ENCODE measurements around the gene DCST2. TPM values are rescaled to one million over a fixed set of nuclear protein-coding genes. Genes with fewer than 3 reads are reported as not detected.

DCST2 gene
- total and polyA plus RNA-seq, 9 of the 15 experiments (the other 6 are each of a cell fraction or from before 2014, with no cell fraction given) = 0.09 to 0.49 (median 0.11) TPM; not detected in 3

DNA sequence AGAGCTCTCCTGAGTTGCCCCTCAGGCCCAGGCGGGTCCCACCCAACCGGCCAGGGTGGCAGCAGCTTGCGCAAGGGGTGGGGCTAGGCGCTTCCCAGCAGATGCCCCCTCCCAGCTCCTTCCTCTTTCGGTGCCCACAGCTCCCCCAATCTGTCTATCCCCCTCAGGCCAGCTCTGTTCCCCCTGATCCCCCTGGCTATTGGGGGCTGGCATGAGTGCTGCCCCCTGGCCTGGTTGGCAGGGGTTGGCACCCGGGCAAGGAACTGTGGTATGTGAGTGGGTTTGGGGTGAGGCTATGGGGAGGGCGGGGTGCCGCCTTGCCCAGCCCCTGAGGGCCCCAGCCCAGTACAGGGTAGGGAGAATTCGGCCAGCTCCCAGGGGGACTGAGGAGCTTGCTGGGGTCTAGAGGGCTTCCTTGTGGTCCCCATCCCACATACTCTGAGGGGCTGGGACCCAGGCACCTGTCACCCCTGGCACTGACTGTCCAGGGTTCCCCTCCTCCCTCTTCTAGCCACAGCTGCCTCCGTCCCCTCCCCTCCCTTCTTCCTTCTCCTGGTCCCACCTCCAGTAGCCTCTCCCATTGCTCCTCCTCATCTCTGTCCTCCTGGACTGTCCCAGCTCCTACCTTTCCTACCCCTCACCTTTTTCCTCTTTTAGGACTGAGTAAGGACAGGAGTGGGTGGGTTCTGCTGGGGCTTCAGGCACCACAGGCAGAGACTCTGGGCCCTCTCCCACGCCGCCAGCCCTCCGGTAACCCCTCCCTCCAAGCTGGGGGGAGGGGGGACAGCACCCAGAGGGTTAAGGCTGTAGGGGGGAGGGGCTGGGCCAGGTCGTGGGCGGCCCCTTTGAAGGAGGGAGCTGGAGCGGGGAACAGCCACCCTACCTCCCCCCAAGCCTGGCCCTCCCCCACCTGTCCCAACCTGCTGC is 25.3 kb downstream of the DCST2 start (continued):
- TF ChIP-seq, protein P1, sequence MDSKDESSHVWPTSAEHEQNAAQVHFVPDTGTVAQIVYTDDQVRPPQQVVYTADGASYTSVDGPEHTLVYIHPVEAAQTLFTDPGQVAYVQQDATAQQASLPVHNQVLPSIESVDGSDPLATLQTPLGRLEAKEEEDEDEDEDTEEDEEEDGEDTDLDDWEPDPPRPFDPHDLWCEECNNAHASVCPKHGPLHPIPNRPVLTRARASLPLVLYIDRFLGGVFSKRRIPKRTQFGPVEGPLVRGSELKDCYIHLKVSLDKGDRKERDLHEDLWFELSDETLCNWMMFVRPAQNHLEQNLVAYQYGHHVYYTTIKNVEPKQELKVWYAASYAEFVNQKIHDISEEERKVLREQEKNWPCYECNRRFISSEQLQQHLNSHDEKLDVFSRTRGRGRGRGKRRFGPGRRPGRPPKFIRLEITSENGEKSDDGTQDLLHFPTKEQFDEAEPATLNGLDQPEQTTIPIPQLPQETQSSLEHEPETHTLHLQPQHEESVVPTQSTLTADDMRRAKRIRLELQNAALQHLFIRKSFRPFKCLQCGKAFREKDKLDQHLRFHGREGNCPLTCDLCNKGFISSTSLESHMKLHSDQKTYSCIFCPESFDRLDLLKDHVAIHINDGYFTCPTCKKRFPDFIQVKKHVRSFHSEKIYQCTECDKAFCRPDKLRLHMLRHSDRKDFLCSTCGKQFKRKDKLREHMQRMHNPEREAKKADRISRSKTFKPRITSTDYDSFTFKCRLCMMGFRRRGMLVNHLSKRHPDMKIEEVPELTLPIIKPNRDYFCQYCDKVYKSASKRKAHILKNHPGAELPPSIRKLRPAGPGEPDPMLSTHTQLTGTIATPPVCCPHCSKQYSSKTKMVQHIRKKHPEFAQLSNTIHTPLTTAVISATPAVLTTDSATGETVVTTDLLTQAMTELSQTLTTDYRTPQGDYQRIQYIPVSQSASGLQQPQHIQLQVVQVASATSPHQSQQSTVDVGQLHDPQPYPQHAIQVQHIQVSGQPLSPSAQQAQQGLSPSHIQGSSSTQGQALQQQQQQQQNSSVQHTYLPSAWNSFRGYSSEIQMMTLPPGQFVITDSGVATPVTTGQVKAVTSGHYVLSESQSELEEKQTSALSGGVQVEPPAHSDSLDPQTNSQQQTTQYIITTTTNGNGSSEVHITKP (IDR thresholded peaks at IDR 0.05; ENCODE audit: partially characterized antibody) = peak; percentile 13
- TF ChIP-seq SIX5 (IDR thresholded peaks at IDR 0.05; ENCODE audit: borderline replicate concordance in 1 of 2, insufficient read depth in 1 of 2, low read depth in 1 of 2, low read length in 2 of 2) = no peak
- TF ChIP-seq CBFA2T3 (IDR thresholded peaks at IDR 0.05) = 0 out of 2 replicates have a peak, but pooled peaks have one; percentile 8
- no peak for TF ChIP-seq XRCC5 (IDR thresholded peaks at IDR 0.05; ENCODE audit: low read depth, low read length)
- no peak for TF ChIP-seq MAZ (CRISPR knock-in tag; conservative IDR thresholded peaks at IDR 0.05 in 1 of 2, IDR thresholded peaks at IDR 0.05 in 1 of 2)
- peak; percentile 57 for TF ChIP-seq RBFOX2 (IDR thresholded peaks at IDR 0.05; ENCODE audit: low read depth, low read length)
- no peak for TF ChIP-seq FOXM1 (IDR thresholded peaks at IDR 0.05; ENCODE audit: low read depth)
- TF ChIP-seq FOXM1 (CRISPR knock-in tag; IDR thresholded peaks at IDR 0.05; ENCODE audit: low read depth) = no peak
- no peak for TF ChIP-seq KLF16 (IDR thresholded peaks at IDR 0.05)
- no peak for TF ChIP-seq NFRKB (IDR thresholded peaks at IDR 0.05; ENCODE audit: low read depth)
- no peak for TF ChIP-seq SNIP1 (IDR thresholded peaks at IDR 0.05; ENCODE audit: low read depth)
- peak; percentile 65; the same call in 1 of the 2 replicates for TF ChIP-seq ZNF444 (CRISPR knock-in tag; IDR thresholded peaks at IDR 0.05)
- TF ChIP-seq RBM34 (IDR thresholded peaks at IDR 0.05; ENCODE audit: borderline replicate concordance, insufficient read depth, low read length) = no peak
- TF ChIP-seq ZBED1 (IDR thresholded peaks at IDR 0.05) = no peak
- TF ChIP-seq HMGN3 (IDR thresholded peaks at IDR 0.05; ENCODE audit: borderline replicate concordance, extremely low read depth, insufficient read length, low read depth, low read length) = no peak
- 0 out of 2 replicates have a peak, but pooled peaks have one; percentile 45 for TF ChIP-seq TCF7 (IDR thresholded peaks at IDR 0.05; ENCODE audit: borderline replicate concordance)
- TF ChIP-seq ZBTB7A (IDR thresholded peaks at IDR 0.05; ENCODE audit: borderline replicate concordance, control insufficient read depth, low read depth, low read length) = no peak
- TF ChIP-seq, protein P2, sequence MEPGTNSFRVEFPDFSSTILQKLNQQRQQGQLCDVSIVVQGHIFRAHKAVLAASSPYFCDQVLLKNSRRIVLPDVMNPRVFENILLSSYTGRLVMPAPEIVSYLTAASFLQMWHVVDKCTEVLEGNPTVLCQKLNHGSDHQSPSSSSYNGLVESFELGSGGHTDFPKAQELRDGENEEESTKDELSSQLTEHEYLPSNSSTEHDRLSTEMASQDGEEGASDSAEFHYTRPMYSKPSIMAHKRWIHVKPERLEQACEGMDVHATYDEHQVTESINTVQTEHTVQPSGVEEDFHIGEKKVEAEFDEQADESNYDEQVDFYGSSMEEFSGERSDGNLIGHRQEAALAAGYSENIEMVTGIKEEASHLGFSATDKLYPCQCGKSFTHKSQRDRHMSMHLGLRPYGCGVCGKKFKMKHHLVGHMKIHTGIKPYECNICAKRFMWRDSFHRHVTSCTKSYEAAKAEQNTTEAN (CRISPR knock-in tag; IDR thresholded peaks at IDR 0.05) = no peak
- no peak for TF ChIP-seq GATAD2B (IDR thresholded peaks at IDR 0.05; ENCODE audit: borderline replicate concordance)
- no peak for TF ChIP-seq ZC3H4 (CRISPR knock-in tag; IDR thresholded peaks at IDR 0.05; ENCODE audit: borderline replicate concordance)
- TF ChIP-seq, protein P3, sequence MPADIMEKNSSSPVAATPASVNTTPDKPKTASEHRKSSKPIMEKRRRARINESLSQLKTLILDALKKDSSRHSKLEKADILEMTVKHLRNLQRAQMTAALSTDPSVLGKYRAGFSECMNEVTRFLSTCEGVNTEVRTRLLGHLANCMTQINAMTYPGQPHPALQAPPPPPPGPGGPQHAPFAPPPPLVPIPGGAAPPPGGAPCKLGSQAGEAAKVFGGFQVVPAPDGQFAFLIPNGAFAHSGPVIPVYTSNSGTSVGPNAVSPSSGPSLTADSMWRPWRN (IDR thresholded peaks at IDR 0.05; ENCODE audit: low read depth) = no peak
- TF ChIP-seq CREM (IDR thresholded peaks at IDR 0.05; ENCODE audit: low read depth) = no peak
- TF ChIP-seq PHF8 (IDR thresholded peaks at IDR 0.05; ENCODE audit: borderline replicate concordance, low read length) = no peak

Measured in K562 (cell line).